Spleen (tissue), 11 donors: ENCODE results near the gene IRF6. TPM values are rescaled to one million over a fixed set of nuclear protein-coding genes. Genes with fewer than 3 reads are reported as not detected.

ENCODE experiments used
- DNase-seq: peaks from one replicate; pipeline ENCODE4 v3.0.0-alpha.2; 2020
- H3K27ac ChIP-seq, 8 donors: fragments of 200-600 bp; sonication (generic) in 7 of 8; 1 replicate in 4 of 8; 2 replicates in 4 of 8; pipeline versions ENCODE4 v1.5.0 to v1.8.0; 2016 to 2021; ENCODE audit warnings: inconsistent platforms in 4 of 8, mild to moderate bottlenecking in 4 of 8, moderate library complexity in 1 of 8
- H3K27me3 ChIP-seq, 7 donors: fragments of 200-600 bp; sonication (generic) in 6 of 7; replicated peaks in 1 of 7; 1 replicate in 4 of 7; 2 replicates in 3 of 7; pipeline versions ENCODE4 v1.5.0 to v1.8.0; 2016 to 2021; ENCODE audit warnings: inconsistent platforms in 3 of 7, mild to moderate bottlenecking in 1 of 7
- H3K36me3 ChIP-seq, 6 donors: fragments of 200-600 bp; sonication (generic) in 5 of 6; 1 replicate in 4 of 6; 2 replicates in 2 of 6; pipeline versions ENCODE4 v1.5.0 to v1.8.0; 2016 to 2021; ENCODE audit warnings: inconsistent platforms in 2 of 6
- H3K4me1 ChIP-seq, 6 donors: fragments of 200-600 bp; sonication (generic) in 5 of 6; 1 replicate in 3 of 6; 2 replicates in 3 of 6; pipeline versions ENCODE4 v1.5.0 to v1.8.0; 2016 to 2021; ENCODE audit warnings: inconsistent platforms in 3 of 6
- H3K4me3 ChIP-seq, 8 donors: fragments of 200-600 bp; sonication (generic) in 7 of 8; 1 replicate in 4 of 8; 2 replicates in 4 of 8; pipeline versions ENCODE4 v1.5.0 to v1.8.0; 2016 to 2021; ENCODE audit warnings: inconsistent platforms in 4 of 8, mild to moderate bottlenecking in 4 of 8, moderate library complexity in 2 of 8
- H3K9me3 ChIP-seq, 8 donors: fragments of 200-600 bp; sonication (generic) in 7 of 8; 1 replicate in 4 of 8; 2 replicates in 4 of 8; pipeline versions ENCODE4 v1.5.0 to v1.8.0; 2016 to 2021; ENCODE audit warnings: inconsistent platforms in 4 of 8
- CTCF ChIP-seq, 11 experiments: fragments of 200-600 bp in 7 of 11; fragments of 450-650 bp in 4 of 11; sonication (generic) in 4 of 11; IDR thresholded peaks in 8 of 11; conservative IDR thresholded peaks in 3 of 11; 1 replicate in 7 of 11; 2 replicates in 4 of 11; pipeline versions ENCODE4 v1.4.0 to v1.8.0; 2016 to 2021; ENCODE audit warnings: antibody characterized with exemption in 11 of 11, inconsistent platforms in 4 of 11, mild to moderate bottlenecking in 1 of 11
- POLR2A ChIP-seq, 3 donors: fragments of 450-650 bp; IDR thresholded peaks; one replicate each; pipeline ENCODE4 v1.5.1; 2017; ENCODE audit warnings: antibody characterized with exemption in 3 of 3, mild to moderate bottlenecking in 1 of 3
- POLR2AphosphoS5 ChIP-seq, 3 donors: sonication (generic); formaldehyde crosslinking; IDR thresholded peaks; one replicate each; pipeline ENCODE4 v1.5.1; 2017; ENCODE audit warnings: antibody characterized with exemption in 3 of 3
- WGBS, 5 donors: extraction: QIAGEN DNeasy Blood & Tissue Kit in 3 of 5; methylation state at CpG; one replicate each; pipeline versions ENCODE4 v1.1.5 to v1.1.7; 2013 to 2018; 5-methylcytosine and 5-hydroxymethylcytosine counted together
- intact Hi-C: fragments of 100-400 bp; cut with DNase I; formaldehyde crosslinking; loops from one replicate; pipeline ENCODE4 v1.15.0; 2023; ENCODE audit warnings: low total_unique reads
- polyA plus RNA-seq, 3 donors: library from polyadenylated mRNA; stranded (reverse); fragments of 200-250 nt; gene quantifications; one replicate each; pipeline ENCODE4 v1.2.1, GENCODE V29; 2013
- total RNA-seq, 7 donors: library from RNA; depleted of rRNA in 3 of 7; stranded (reverse); fragments of >200 nt in 3 of 7; fragmentation: NEBNext Ultra II Directional in 4 of 7; extraction: Animal tissue kit (Norgen Biotek cat#: 25700) in 4 of 7; gene quantifications; one replicate each; pipeline versions ENCODE4 v1.1.0 to v1.2.1, GENCODE V29; 2016 to 2021
- donor health status: healthy with polysubstance abuse.
- donor health status: DM: no; HTN: no; CAD: no; lungs with moderate emphysema.
- donor health status: DM: no; HTN: no; CAD: no.
- donor health status: Bipolar disorder and iron deficiency.
- donor health status: healthy.
- donor health status: DM: no; HTN: no; CAD: no.
- donor health status: DM: yes; HTN: yes; CAD: no.

IRF6 gene
- total and polyA plus RNA-seq, 10 donors, result 0.59 to 5.6 (median 3.4) TPM

DNA sequence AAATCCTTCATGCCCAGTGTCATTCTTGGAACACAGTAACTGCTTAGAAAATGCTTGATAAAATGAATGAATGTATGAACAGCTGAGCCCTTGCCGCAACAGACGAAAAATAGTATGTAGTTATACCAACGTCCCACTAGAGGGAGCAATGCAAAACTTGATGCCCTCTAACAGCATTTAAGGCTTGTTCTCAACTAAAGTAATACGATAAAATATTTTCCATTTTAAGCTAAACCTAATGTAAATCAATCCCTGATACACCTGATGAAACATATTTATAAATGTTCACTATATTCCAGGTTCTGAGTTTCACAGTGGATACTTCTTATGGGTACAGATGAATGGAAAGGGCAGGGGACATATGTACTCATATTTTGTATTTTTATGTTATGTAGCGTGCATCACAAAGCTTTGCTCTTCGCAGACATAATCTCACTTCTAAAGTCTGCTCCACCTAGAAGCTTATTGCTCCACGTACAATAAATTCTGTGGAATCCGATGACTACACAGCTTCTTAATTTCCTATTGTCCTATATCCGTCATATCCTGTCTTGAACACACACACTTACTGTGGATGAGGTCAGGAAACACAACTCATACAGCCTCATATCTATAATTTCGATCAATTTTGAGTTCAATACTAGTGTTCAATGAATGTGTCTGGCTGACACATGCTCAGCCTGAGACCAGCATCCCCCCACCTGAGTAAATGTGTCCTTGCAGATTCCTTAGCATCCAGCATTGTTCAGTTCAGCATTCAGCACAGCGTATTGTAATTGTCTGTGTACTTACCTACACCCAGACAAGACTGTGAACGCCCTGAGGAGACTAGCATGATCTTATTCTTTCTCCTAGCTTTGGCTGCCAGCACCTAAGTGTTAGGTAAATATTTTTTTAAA, 17.4 kb upstream of the IRF6 start:
- peaks cover 0 to 41% (median 5%) of the 10 kb centered on the region in 7 donors for H3K27me3 ChIP-seq
- TF ChIP-seq POLR2A (IDR thresholded peaks at IDR 0.05), result no peak
- TF ChIP-seq CTCF (IDR thresholded peaks at IDR 0.05 in 8 of 11, conservative IDR thresholded peaks at IDR 0.05 in 3 of 11), result peak; percentile 29 to 83 (median 70)
- H3K4me1 ChIP-seq, result peaks cover 0 to 20% (median 8%) of the 10 kb centered on the region in 6 donors
- H3K9me3 ChIP-seq, result no peaks in the 10 kb centered on the region
- peak overlapping the region in 1 of 8 donors; percentile 20 for H3K4me3 ChIP-seq
- WGBS, 5 donors, result 37 to 47% (median 41%) methylated on average over 12 of the region's 12 CpGs
- no peaks in the 10 kb centered on the region for H3K36me3 ChIP-seq
- no peak overlapping the region for H3K27ac ChIP-seq
- intact Hi-C loops, result no loop called here
- DNase-seq, result no peak

DNA sequence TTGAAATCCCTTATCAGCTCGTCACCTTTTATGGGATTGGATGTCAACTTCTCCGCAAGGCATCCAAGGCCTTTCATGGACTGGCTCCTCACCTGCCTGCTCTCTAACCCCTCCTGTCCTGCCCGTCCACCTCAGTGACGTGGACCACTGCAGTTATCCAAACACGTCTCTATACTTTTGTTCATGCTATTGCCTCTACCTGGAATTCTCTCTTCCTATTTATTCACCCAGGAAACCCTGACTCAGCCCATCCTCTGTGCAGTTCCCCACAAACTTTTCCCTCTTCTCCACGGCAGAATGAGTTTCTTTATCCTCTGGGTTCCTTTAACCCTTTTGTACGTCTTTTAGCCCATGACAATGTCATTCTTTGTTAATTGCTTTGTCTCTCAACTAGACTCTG, 16.8 kb upstream of the IRF6 start:
- DNase-seq, result no peak
- intact Hi-C loops, result no loop called here

GRCh38 chr1:209820986-209821385, 15.0 kb upstream of the IRF6 start:
- Histone ChIP-seq H3K9me3 (no peaks in the 10 kb centered on the region), H3K4me1 (peaks cover 0 to 12% (median 6%) of the 10 kb centered on the region in 6 donors), H3K27me3 (peaks cover 0 to 42% (median 5%) of the 10 kb centered on the region in 7 donors), H3K4me3 (no peak overlapping the region), H3K27ac (no peak overlapping the region), H3K36me3 (no peaks in the 10 kb centered on the region)
- intact Hi-C loops, result no loop called here
- WGBS, 5 donors, result 71 to 78% (median 76%) methylated on average over 4 of the region's 4 CpGs
- TF ChIP-seq POLR2AphosphoS5 (IDR thresholded peaks at IDR 0.05), result no peak
- no peak for TF ChIP-seq CTCF (IDR thresholded peaks at IDR 0.05 in 8 of 11, conservative IDR thresholded peaks at IDR 0.05 in 3 of 11)
- TF ChIP-seq POLR2A (IDR thresholded peaks at IDR 0.05), result no peak
- no peak for DNase-seq

More for the DNA sequence above, 16.8 kb upstream of the IRF6 start:
- Histone ChIP-seq H3K9me3 (no peaks in the 10 kb centered on the region), H3K4me1 (peaks cover 0 to 17% (median 8%) of the 10 kb centered on the region in 6 donors), H3K27ac (no peak overlapping the region), H3K27me3 (peaks cover 0 to 42% (median 5%) of the 10 kb centered on the region in 7 donors), H3K36me3 (no peaks in the 10 kb centered on the region), H3K4me3 (no peak overlapping the region)
- TF ChIP-seq POLR2AphosphoS5 (IDR thresholded peaks at IDR 0.05) (no peak), POLR2A (IDR thresholded peaks at IDR 0.05) (no peak), CTCF (IDR thresholded peaks at IDR 0.05 in 8 of 11, conservative IDR thresholded peaks at IDR 0.05 in 3 of 11) (no peak)
- 70 to 76% (median 74%) methylated on average over 7 of the region's 7 CpGs for WGBS, 5 donors

- TF ChIP-seq POLR2AphosphoS5 (IDR thresholded peaks at IDR 0.05) (no peak), POLR2A (IDR thresholded peaks at IDR 0.05) (no peak), CTCF (IDR thresholded peaks at IDR 0.05 in 8 of 11, conservative IDR thresholded peaks at IDR 0.05 in 3 of 11) (no peak)
- Histone ChIP-seq H3K4me1 (peaks cover 0 to 12% (median 6%) of the 10 kb centered on the region in 6 donors), H3K36me3 (no peaks in the 10 kb centered on the region), H3K9me3 (no peaks in the 10 kb centered on the region), H3K4me3 (no peak overlapping the region), H3K27me3 (peaks cover 0 to 42% (median 5%) of the 10 kb centered on the region in 7 donors), H3K27ac (no peak overlapping the region)
- 35 to 84% (median 61%) methylated on average over 1 of the region's 1 CpG for WGBS, 5 donors
- no peak for DNase-seq
- intact Hi-C loops, result no loop called here
Measured at GRCh38 chr1:209819058-209819457, 13.1 kb upstream of the IRF6 start.
